Neural progenitor cell (in vitro differentiated cells): Measurements from ENCODE around the gene ITSN1.

Source experiments
- EZH2 ChIP-seq: fragments of 200-600 bp; sonication (generic); IDR thresholded peaks from 2 replicates; pipeline ENCODE4 v1.6.1; 2017; ENCODE audit warnings: antibody characterized with exemption, mild to moderate bottlenecking, moderate library complexity
- TF ChIP-seq, protein P1 (sequence below): fragments of 200-600 bp; sonication (generic); IDR thresholded peaks from 2 replicates; pipeline ENCODE4 v1.5.1; 2017; ENCODE audit warnings: antibody characterized with exemption, mild to moderate bottlenecking

DNA sequence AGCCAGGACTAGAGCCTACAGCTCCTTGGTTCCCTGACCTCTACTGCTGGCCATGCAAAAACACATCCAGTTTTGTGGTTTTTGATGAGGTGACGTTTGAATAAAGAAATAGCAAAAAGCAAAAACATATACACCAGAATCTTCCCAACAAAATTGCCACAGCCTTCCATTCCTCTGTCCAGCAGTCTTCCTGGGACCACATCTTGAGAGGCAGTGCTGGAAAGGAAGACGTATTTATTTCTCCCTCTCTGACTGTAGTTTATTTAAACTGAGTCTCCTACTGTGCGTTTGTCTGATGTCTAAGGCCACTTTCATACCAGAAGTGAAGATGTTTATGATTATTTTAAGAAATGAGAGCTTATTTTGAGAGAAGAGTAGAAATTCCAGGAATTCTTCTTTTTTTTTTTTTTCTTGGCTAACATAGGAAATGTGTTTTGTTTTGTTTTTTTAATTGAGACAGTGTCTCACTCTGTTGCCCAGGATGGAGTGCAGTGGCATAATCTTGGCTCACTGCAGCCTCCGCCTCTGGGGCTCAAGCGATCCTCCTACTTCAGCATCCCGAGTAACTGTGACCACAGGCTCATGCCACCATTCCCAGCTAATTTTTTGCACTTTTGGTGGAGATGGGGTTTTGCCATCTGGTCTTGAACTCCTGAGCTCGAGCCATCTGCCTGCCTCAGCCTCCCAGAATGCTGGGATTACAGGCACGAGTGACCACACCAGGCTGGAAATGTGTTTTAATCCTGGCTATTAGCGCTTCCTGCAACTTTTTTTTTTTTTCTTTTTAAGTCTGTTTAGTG, 118.5 kb downstream of the ITSN1 start:
- TF ChIP-seq, protein P1, sequence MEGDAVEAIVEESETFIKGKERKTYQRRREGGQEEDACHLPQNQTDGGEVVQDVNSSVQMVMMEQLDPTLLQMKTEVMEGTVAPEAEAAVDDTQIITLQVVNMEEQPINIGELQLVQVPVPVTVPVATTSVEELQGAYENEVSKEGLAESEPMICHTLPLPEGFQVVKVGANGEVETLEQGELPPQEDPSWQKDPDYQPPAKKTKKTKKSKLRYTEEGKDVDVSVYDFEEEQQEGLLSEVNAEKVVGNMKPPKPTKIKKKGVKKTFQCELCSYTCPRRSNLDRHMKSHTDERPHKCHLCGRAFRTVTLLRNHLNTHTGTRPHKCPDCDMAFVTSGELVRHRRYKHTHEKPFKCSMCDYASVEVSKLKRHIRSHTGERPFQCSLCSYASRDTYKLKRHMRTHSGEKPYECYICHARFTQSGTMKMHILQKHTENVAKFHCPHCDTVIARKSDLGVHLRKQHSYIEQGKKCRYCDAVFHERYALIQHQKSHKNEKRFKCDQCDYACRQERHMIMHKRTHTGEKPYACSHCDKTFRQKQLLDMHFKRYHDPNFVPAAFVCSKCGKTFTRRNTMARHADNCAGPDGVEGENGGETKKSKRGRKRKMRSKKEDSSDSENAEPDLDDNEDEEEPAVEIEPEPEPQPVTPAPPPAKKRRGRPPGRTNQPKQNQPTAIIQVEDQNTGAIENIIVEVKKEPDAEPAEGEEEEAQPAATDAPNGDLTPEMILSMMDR, result no peak
- no peak for TF ChIP-seq EZH2
